Measurements from ENCODE around the gene UQCRH.

Gene UQCRH

DNA sequence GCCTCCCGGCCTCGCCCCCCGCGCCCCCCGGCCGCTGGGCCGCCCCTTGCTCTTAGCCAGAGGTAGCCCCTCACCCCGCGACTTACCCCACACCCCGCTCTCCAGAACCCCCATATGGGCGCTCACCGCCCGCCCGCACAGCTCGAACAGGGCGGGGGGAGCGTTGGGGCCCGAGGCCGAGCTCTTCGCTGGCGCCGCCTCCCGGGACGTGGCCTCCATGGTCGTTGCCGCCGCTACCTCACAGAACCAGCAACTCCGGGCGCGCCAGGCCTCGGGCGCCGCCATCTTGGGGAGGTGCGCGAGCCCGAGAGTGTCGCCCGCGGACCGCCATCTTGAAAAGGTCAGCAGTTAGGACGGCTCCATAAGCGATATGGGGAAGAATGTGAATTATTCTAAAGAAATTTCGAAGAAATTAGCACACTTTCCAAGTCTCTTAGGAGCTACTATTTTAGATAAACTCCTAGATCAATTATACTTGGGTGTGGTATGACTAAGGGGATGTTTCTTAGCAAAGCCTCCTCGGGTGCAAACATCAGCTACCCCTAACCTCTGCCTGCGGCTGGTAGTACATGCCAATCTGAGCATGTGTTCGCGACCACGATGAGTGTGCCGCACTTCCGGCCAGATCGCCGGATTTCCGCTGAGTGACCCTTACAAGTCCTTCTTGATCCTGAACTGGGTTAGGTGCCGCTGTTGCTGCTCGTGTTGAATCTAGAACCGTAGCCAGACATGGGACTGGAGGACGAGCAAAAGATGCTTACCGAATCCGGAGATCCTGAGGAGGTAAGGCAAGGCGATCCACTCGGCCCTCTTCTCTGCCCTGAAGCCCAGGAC is at the start of gene UQCRH, which contains the start of gene LRRC41:
TSS of gene UQCRH (plus strand) at position 661 of the 834 bp plus-strand sequence. CDS start at position 730, 69 bp downstream.
TSS of gene LRRC41 (minus strand) at position 579 of the 834 bp plus-strand sequence. CDS start at position 285, 294 bp downstream.
- DNase-seq = peak; percentile 93

DNA sequence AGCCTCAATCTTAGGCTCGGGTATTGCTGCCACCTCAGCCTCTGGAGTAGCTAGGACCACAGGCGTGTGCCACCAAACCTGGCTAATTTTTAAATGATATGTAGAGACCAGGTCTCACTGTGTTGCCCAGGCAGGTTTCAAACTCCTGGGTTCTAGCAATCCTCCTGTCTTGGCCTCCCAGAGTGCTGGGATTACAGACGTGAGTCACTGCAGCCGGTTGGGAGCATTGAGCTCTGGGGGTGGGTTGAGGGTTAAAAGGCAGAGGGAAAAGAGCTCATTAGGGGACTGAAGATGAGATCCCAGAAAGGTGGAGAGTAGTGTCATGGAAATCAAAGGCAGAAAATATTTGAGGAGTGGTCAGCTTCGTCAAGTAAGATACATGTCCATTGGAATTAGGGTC is 48.8 kb upstream of the UQCRH start:
- no peak for DNase-seq

DNA sequence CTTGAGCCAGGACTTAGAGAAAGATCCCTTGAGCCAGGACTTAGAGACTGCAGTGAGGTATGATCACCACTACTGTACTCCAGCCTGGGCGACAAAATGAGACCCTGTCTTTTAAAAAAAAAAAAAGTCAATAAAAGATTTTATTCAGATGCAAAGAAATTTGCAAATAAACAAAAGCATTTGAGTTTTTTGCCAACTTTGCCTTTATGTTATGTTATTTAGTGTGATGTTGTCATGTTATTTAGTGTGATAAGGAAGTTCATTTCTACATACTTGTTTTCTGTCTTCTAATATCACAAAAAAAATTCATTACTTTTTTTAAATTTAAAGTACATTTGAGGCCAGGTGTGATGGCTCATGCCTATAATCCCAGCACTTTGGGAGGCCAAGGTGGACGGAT is 47.0 kb upstream of the UQCRH start:
- DNase-seq = no peak

- no peak for DNase-seq
Measured at GRCh38 chr1:46262508-46262907, 41.0 kb upstream of the UQCRH start.

- DNase-seq = no peak
Measured at GRCh38 chr1:46263146-46263545, 40.4 kb upstream of the UQCRH start.

- DNase-seq = no peak
Measured at GRCh38 chr1:46268578-46268977, 34.9 kb upstream of the UQCRH start.

DNA sequence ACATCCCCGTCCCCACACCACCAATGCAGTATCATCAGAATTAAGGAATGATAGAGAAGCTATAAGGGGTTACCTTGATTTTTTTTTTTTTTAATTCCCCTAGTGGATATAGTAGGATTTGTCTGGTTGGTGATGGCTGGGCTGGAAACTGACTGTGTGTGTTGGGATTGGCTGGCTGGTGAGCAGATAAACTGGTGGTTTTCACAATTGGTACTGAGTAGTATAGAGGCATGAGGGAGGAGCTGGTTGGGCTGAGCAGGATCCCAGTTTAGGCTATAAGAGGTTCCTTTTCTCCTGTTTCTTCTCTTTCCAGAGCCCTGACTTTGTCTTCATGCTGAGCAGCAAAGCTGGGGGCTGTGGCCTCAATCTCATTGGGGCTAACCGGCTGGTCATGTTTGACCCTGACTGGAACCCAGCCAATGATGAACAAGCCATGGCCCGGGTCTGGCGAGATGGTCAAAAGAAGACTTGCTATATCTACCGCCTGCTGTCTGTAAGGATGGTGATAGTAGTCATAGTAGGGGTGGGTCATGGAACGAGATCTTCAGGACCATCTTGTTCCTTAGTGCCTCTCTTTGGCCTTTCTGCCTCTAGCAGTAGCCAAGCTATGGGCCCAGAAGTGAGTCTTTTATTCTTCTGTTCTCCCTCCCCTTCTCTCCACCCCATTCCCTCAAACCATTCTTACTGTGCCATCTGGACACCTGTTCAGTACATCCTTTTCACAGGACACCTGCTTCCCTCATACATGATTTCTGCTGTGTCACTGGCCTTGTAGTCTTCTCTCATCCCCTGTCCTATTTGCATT is 29.1 kb upstream of the UQCRH start:
- DNase-seq = no peak

DNA sequence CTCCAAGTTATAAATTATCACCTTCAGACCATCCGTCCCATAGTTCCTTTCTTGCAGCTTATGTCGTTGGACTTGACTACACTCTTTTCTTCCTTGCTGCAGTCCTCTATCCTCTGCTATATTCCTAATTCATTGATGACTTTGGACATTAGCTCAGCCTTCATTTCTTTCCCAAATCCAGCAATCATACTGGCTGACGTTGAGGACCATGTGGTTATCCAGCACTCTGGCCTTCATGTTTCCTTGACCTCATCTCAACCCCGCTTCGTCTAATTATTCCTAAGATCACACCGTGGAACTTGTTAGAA is 28.5 kb upstream of the UQCRH start:
- DNase-seq = no peak

DNA sequence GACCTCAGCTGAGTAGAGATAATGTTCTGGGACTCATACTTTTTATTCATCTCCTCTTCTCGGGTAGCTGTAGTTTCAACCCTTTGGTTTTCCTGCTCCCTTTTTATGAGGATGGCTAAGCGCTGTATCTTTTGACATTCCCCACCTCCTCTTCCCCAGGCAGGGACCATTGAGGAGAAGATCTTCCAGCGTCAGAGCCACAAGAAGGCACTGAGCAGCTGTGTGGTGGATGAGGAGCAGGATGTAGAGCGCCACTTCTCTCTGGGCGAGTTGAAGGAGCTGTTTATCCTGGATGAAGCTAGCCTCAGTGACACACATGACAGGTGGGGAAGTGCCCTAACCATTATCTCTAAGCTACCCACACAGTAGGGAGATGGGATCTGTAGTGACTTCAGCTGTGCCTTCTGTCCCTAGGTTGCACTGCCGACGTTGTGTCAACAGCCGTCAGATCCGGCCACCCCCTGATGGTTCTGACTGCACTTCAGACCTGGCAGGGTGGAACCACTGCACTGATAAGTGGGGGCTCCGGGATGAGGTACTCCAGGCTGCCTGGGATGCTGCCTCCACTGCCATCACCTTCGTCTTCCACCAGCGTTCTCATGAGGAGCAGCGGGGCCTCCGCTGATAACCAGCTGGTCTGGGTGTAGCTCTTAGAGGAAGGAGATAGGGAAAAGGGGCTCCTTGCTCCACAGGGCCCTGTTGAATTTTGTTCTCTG is 25.7 kb upstream of the UQCRH start:
- no peak for DNase-seq

- no peak for DNase-seq
Measured at GRCh38 chr1:46278807-46279206, 24.7 kb upstream of the UQCRH start.

DNA sequence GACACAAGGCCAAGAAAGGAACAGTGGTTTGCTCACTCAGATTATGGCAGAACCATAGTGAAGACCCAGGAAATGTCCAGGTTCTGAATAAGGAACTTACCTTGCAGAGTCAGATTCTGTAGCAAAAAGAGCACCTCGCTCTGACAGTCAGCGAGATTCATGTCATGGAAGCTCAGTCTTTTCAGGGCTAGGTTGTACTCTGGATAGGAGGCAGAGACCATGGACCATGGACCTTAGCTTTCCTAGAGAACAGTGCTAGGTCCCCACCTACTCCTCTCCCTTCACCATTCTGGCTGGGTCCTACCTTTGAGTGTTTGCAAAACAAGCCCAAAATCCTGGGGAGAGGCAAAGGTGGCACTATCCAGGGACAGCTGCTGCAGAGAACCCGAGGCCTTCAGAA is 23.4 kb upstream of the UQCRH start:
- DNase-seq = no peak

DNA sequence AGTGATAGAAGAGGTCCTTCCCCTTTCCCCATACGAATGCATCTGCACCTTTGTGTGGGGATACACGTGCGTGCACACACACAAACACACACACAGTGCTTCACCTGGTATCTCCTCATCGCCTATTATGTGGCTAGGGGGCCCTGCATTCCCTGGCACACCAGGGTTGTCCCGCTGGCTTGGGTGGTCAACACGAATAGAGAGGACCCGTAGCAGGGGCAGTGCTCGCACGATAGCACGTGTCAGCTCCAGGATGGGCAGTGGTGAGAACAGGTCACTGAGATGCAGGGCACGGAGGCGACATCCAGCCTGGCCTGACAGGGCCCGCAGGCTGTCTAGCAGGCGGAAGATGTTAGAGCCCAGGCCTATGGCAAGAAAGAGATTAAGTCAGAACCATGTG is 22.5 kb upstream of the UQCRH start:
- DNase-seq = no peak

DNA sequence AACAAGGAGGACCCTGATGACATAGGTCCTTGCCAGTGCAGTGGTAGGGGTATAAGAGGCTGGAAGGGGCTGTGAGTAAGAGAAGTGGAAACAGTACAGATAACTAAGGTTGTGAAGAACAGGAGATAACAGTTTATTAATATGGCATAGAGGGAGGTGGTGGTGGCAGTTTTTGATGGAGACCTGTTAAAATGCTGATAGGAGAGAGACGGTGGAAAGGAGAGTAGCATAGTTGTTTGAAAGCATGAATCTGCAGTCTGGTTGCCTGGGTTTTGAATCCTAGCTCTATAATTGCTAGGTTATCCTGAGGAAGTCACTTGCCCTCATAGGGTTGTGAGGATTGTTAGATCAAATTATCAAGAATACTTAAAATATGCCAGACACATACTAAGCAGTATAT is 19.4 kb upstream of the UQCRH start:
- DNase-seq = no peak

DNA sequence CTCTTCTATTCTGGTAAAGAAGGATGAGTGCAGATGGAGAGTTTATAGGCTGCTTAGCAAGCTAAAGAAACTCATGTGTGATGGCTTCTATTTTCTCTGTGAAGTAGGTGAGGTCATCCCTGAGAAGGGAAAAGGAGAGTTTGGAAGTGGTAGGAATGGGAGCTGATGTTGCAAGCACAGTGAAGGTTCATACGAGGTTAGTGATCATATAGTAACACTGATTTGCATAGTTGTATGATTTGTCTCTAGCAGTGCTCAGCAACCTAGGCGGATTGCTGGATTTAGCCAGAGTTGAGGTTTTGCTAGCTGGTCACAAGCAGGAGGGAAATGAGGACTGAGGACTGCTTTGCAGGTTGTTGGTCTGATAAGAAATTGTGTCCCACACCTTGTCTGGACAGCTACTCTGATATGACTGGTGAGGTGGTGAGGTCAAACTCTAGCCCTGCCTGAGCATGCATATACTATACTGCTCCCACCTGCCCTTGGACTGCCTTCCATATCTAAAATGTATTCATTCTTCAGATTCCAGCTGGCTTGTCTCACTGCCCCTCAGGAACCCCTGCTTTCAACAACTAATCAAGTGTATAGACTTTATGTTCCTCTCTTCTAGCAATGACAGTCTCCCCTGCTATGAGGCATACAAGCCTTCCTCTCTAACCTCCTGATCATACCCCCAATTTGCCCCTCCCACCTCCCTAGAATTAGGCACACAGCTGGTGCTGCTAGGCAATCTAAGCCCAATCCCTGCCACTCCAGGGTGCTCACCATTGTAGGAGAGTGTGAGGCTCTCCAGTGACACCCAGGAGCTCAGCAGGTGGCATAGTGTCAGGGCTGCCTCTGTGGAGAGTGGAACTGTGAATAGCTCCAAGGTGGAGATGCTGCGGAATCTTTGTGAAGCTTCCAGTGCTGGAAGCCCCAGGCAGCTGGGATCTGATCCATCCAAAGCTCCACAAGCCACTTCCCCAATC is 18.6 kb upstream of the UQCRH start:
- no peak for DNase-seq

GRCh38 chr1:46285730-46286477 is 17.6 kb upstream of the UQCRH start:
- peak; percentile 24 for DNase-seq

DNA sequence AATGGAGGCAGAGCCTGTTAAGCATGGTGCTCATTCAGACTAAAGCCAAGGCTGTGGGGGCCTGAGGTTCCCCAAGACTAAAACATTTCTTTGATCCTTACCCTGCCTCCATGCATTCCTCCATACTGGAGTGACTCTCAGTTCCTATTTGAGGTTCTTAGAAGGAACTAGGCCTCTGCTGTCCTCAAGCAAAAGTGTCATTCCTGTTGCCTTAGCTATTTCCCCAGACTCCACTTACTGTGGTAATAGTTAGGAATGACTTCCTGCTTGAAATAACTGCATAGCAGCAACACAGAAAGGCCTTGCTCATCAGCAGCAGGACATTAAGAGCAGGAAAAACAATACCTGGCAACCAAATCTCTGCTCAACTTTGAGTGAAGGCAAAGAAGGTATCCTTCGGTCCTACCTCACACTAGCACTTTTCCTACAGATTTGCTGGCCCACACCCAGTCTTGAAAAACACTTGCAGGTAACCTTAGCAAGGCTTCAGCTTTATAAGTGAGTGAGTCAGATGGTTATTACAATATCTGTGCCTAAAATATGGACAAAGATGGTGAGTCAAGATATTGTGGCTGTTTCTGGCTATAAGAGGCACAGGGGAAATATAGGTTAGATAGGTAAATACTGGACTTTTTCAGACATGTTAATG is 14.9 kb upstream of the UQCRH start:
- DNase-seq = no peak

DNA sequence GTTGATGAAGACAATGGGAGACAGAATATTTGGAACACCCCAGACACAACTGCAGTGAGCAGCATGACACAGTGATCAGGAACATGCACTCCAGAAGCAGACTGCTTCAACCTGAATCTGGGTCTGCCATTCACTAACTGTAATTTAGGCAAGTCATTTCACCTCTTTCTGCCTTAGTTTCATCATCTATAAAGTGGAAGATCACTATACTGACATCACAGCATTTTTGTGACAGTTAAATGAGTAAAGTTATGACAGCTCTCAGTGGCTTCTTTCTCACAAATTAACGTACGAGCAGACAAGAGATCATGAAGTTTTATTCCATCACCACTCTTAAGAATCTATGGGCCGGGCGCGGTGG is 14.4 kb upstream of the UQCRH start:
- DNase-seq = no peak

- DNase-seq = no peak
Measured at GRCh38 chr1:46289976-46290375, 13.5 kb upstream of the UQCRH start.

- no peak for DNase-seq
Measured at GRCh38 chr1:46295306-46295705, 8.2 kb upstream of the UQCRH start.

DNA sequence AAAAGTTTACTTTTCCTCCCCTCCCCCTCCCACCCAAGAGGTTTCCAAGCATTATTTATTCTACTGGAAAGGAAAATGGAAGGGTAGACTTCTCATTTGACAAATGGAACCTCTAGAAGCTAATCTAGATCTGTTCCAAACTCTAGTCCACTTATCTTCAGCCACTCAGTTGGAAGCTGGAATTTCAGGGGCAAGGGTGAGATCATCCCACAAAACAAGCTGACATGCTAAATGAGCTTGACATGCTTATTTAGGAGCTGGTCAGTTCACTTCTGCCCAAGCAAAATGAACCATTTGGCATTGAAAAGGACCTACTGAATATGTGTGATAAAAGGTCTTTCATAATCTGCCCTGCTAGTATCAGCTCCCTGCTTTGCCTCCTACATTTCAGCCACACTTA is 5.1 kb upstream of the UQCRH start:
- no peak for DNase-seq

Measured in stimulated activated CD4-positive, alpha-beta T cell treated with anti-CD3 and anti-CD28 coated beads, Interleukin-4, amount 100 ng/mL, for 1 hour (primary cell).